ENCODE results near the gene PSTK. TPM values are rescaled to one million over a fixed set of nuclear protein-coding genes. Genes with fewer than 3 reads are reported as not detected.
A peak's percentile ranks its signal among the peaks of the same experiment; 100 is the strongest.

PSTK gene
- total and polyA plus RNA-seq, 2 of the 13 experiments (the other 11 are each of a cell fraction or from before 2014, with no cell fraction given) = 8.2 to 9.3 TPM

DNA sequence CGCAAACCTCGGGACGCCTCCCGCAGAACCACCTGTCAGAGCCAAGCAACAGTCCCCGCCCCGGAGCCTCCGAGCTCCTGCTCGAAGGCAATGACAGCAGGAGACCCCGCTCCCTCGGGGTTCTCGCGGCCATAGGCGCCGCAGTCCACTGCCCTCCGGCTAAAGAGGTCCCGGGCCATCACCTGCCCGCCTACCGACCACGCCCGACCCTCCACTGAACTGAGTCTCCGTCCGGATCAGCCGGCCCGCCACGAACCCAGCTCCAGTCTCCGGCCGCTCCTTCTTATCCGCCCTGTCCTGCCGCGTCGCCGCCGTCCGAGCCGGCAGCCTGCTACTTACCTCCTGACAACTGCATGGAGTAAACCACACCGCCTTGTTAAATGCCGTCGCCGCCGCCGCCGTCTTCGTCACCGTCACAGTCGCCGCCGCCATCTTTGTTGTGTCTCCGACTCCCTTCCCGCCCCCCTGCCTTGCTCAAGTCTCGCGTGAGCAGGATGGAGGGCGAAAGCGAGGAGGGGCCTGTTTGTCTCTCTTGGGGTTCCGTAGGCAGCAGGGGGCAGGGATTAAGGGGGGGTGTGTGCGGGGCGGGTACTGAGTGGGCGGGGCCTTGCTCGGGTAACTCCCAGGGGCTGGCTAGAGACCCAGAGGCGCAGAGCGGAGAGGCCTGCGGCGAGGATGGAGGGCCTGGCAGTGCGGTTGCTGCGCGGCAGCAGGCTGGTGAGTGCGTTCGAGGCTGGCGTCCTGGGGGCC is 28.3 kb downstream of the PSTK start, which contains the start of the genes ACADSB and IKZF5 (continued):
- no peak for TF ChIP-seq U2AF1 (optimal IDR thresholded peaks at IDR 0.05; ENCODE audit: low read depth, low read length)
- 0 out of 2 replicates have a peak, but pooled peaks have one; percentile 60 for TF ChIP-seq AKAP8 (CRISPR knock-in tag; IDR thresholded peaks at IDR 0.05)
- TF ChIP-seq ZNF180 (CRISPR knock-in tag; IDR thresholded peaks at IDR 0.05; ENCODE audit: borderline replicate concordance, low read depth) = no peak; the same call in 1 of the 2 replicates
- peak; percentile 63 for TF ChIP-seq SP5 (CRISPR knock-in tag; IDR thresholded peaks at IDR 0.05; ENCODE audit: borderline replicate concordance, low read depth)
- peak; percentile 94 for TF ChIP-seq ZNF589 (CRISPR knock-in tag; conservative IDR thresholded peaks at IDR 0.05)
- peak; percentile 78; the same call in 1 of the 2 replicates for TF ChIP-seq SMAD1 (CRISPR knock-in tag; IDR thresholded peaks at IDR 0.05; ENCODE audit: borderline replicate concordance, low read depth)
- TF ChIP-seq ZNF281 (CRISPR knock-in tag; IDR thresholded peaks at IDR 0.05; ENCODE audit: borderline replicate concordance) = peak; percentile 89
- TF ChIP-seq FOSL2 (CRISPR knock-in tag; IDR thresholded peaks at IDR 0.05) = peak; percentile 53; the same call in 1 of the 2 replicates
- peak; percentile 82 for TF ChIP-seq SALL1 (CRISPR knock-in tag; IDR thresholded peaks at IDR 0.05)
- no peak for TF ChIP-seq EHMT2 (IDR thresholded peaks at IDR 0.05; ENCODE audit: borderline replicate concordance, low read depth, low read length)
- TF ChIP-seq TOE1 (CRISPR knock-in tag; IDR thresholded peaks at IDR 0.05) = no peak
- no peak for TF ChIP-seq ZNF552 (CRISPR knock-in tag; IDR thresholded peaks at IDR 0.05; ENCODE audit: borderline replicate concordance)
- peak; percentile 58; the same call in 1 of the 2 replicates for TF ChIP-seq CCDC6 (CRISPR knock-in tag; IDR thresholded peaks at IDR 0.05)
- TF ChIP-seq, protein P1, sequence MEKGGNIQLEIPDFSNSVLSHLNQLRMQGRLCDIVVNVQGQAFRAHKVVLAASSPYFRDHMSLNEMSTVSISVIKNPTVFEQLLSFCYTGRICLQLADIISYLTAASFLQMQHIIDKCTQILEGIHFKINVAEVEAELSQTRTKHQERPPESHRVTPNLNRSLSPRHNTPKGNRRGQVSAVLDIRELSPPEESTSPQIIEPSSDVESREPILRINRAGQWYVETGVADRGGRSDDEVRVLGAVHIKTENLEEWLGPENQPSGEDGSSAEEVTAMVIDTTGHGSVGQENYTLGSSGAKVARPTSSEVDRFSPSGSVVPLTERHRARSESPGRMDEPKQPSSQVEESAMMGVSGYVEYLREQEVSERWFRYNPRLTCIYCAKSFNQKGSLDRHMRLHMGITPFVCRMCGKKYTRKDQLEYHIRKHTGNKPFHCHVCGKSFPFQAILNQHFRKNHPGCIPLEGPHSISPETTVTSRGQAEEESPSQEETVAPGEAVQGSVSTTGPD (CRISPR knock-in tag; IDR thresholded peaks at IDR 0.05) = peak; percentile 68; the same call in 1 of the 2 replicates
- TF ChIP-seq, protein P2, sequence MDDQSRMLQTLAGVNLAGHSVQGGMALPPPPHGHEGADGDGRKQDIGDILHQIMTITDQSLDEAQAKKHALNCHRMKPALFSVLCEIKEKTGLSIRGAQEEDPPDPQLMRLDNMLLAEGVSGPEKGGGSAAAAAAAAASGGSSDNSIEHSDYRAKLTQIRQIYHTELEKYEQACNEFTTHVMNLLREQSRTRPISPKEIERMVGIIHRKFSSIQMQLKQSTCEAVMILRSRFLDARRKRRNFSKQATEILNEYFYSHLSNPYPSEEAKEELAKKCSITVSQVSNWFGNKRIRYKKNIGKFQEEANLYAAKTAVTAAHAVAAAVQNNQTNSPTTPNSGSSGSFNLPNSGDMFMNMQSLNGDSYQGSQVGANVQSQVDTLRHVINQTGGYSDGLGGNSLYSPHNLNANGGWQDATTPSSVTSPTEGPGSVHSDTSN (CRISPR knock-in tag; IDR thresholded peaks at IDR 0.05; ENCODE audit: borderline replicate concordance) = no peak; the same call in 1 of the 2 replicates
- peak; percentile 91 for TF ChIP-seq ZNF687 (CRISPR knock-in tag; IDR thresholded peaks at IDR 0.05)
- peak; percentile 30 for TF ChIP-seq TEAD3 (CRISPR knock-in tag; optimal IDR thresholded peaks at IDR 0.05; ENCODE audit: borderline replicate concordance)
- TF ChIP-seq ZFX (CRISPR knock-in tag; IDR thresholded peaks at IDR 0.05; ENCODE audit: low read depth) = peak; percentile 93
- no peak for TF ChIP-seq KLF13 (CRISPR knock-in tag; IDR thresholded peaks at IDR 0.05)
